Neutrophil (primary cell): ENCODE measurements around the gene FLNC.

Experiments used
- H3K27ac ChIP-seq: fragments of 200-600 bp; sonication (generic); 2 replicates; pipeline ENCODE4 v1.5.1; 2016; ENCODE audit warnings: mild to moderate bottlenecking, moderate library complexity
- H3K27me3 ChIP-seq: fragments of 200-600 bp; sonication (generic); 2 replicates; pipeline ENCODE4 v1.6.0; 2016; ENCODE audit warnings: mild to moderate bottlenecking
- H3K36me3 ChIP-seq: fragments of 200-600 bp; sonication (generic); 2 replicates; pipeline ENCODE4 v1.5.1; 2017
- H3K4me1 ChIP-seq, 2 experiments: fragments of 200-600 bp in 1 of 2; sonication (generic) in 1 of 2; 1 replicate in 1 of 2; 2 replicates in 1 of 2; pipeline versions ENCODE4 v1.5.1 to v1.6.1; 2013 to 2016; ENCODE audit warnings: low read depth in 1 of 2, low read length in 1 of 2, mild to moderate bottlenecking in 1 of 2, moderate library complexity in 1 of 2; ENCODE audit not compliant: control insufficient read depth in 1 of 2, insufficient read depth in 1 of 2
- H3K4me3 ChIP-seq, 2 experiments: fragments of 200-600 bp in 1 of 2; sonication (generic) in 1 of 2; 1 replicate in 1 of 2; 2 replicates in 1 of 2; pipeline ENCODE4 v1.5.1; 2013 to 2016; ENCODE audit warnings: low read depth in 1 of 2, low read length in 1 of 2, mild to moderate bottlenecking in 1 of 2, moderate library complexity in 1 of 2
- H3K9me3 ChIP-seq: fragments of 200-600 bp; sonication (generic); 2 replicates; pipeline ENCODE4 v1.5.1; 2016
- TF ChIP-seq, protein P1 (sequence below): fragments of 200-600 bp; sonication (generic); IDR thresholded peaks from 2 replicates; pipeline ENCODE4 v1.5.1; 2016; ENCODE audit warnings: antibody characterized with exemption

Gene FLNC

DNA sequence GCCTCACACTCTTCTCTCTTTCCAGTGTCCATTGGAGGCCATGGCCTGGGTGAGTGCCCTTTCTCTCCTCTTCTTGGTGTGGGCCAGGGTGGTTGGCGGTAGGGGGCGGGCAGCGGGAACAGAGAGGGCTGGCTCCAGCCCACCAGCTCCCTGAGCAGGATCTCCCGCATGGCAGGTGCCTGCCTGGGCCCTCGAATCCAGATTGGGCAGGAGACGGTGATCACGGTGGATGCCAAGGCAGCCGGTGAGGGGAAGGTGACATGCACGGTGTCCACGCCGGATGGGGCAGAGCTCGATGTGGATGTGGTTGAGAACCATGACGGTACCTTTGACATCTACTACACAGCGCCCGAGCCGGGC is 18.9 kb downstream of the FLNC start:
- H3K4me3 ChIP-seq: no peak overlapping the region
- TF ChIP-seq, protein P1, sequence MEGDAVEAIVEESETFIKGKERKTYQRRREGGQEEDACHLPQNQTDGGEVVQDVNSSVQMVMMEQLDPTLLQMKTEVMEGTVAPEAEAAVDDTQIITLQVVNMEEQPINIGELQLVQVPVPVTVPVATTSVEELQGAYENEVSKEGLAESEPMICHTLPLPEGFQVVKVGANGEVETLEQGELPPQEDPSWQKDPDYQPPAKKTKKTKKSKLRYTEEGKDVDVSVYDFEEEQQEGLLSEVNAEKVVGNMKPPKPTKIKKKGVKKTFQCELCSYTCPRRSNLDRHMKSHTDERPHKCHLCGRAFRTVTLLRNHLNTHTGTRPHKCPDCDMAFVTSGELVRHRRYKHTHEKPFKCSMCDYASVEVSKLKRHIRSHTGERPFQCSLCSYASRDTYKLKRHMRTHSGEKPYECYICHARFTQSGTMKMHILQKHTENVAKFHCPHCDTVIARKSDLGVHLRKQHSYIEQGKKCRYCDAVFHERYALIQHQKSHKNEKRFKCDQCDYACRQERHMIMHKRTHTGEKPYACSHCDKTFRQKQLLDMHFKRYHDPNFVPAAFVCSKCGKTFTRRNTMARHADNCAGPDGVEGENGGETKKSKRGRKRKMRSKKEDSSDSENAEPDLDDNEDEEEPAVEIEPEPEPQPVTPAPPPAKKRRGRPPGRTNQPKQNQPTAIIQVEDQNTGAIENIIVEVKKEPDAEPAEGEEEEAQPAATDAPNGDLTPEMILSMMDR: no peak
- peaks cover 7% of the 10 kb centered on the region for H3K27me3 ChIP-seq
- H3K27ac ChIP-seq: no peak overlapping the region
- no peaks in the 10 kb centered on the region for H3K9me3 ChIP-seq
- H3K4me1 ChIP-seq: no peaks in the 10 kb centered on the region
- no peaks in the 10 kb centered on the region for H3K36me3 ChIP-seq

DNA sequence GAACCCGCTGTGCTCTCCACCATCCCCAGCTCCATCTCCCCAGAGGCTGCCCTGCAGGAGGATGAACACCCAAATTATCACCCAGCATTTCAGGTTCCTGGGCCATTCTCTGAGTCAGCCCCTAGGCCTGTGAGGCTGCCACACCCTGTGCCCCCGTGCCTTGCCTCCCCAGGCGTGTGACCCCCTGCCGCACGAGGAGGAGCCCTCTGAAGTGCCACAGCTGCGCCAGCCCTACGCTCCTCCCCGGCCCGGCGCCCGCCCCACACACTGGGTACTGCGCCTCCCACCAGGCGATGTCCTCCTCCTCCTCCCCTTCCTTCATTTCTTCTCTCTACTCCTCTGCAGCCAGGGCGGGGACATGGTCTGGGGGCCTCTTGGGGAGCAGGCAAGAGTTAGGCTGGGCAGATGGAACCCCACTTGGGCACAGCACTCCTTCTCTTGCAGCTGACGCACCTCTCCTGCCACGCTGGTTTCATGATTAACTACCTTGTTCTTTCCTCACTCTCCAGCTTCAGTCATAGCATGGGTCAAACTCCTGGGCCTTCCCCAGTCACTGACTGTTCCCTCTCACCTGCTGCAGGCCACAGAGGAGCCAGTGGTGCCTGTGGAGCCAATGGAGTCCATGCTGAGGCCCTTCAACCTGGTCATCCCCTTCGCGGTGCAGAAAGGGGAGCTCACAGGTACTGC is 19.7 kb downstream of the FLNC start:
- Histone ChIP-seq H3K27me3 (peaks cover 13% of the 10 kb centered on the region), H3K4me1 (no peaks in the 10 kb centered on the region), H3K4me3 (no peak overlapping the region), H3K36me3 (no peaks in the 10 kb centered on the region), H3K9me3 (no peaks in the 10 kb centered on the region), H3K27ac (no peak overlapping the region)
- TF ChIP-seq, protein P1: no peak

DNA sequence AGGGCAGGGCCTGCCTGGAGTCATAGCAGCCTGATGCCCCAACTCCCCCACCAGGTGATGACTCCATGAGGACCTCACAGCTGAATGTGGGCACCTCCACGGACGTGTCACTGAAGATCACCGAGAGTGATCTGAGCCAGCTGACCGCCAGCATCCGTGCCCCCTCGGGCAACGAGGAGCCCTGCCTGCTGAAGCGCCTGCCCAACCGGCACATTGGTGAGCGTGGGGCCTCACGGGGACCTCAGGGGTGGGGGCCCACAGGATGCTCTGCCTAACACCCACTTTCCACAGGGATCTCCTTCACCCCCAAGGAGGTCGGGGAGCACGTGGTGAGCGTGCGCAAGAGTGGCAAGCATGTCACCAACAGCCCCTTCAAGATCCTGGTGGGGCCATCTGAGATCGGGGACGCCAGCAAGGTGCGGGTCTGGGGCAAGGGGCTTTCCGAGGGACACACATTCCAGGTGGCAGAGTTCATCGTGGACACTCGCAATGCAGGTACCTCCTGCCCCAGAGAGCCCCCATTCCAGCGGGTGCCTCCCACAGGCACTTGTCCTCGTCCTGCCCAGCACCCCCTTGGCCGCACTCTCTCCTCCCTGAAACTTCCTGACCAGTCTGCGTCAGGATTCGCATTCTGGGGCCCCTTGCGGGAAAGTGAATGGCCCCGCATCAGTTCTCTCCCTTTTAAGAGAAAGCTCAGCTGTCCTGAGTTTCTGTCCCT is 22.5 kb downstream of the FLNC start:
- H3K36me3 ChIP-seq: no peaks in the 10 kb centered on the region
- no peak overlapping the region for H3K27ac ChIP-seq
- no peaks in the 10 kb centered on the region for H3K4me1 ChIP-seq
- TF ChIP-seq, protein P1: no peak
- no peak overlapping the region for H3K4me3 ChIP-seq
- H3K9me3 ChIP-seq: no peaks in the 10 kb centered on the region
- peaks cover 19% of the 10 kb centered on the region for H3K27me3 ChIP-seq

DNA sequence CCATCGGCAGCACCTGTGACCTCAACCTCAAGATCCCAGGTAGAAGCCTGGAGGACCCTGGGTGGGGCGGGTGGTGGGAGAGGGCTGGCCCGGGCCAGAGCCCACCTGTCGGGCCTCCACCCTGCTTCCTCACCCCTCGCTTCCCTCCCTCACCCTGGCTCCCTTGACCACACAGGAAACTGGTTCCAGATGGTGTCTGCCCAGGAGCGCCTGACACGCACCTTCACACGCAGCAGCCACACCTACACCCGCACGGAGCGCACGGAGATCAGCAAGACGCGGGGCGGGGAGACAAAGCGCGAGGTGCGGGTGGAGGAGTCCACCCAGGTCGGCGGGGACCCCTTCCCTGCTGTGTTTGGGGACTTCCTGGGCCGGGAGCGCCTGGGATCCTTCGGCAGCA is 23.6 kb downstream of the FLNC start:
- TF ChIP-seq, protein P1: no peak
- no peaks in the 10 kb centered on the region for H3K36me3 ChIP-seq
- no peaks in the 10 kb centered on the region for H3K4me1 ChIP-seq
- H3K4me3 ChIP-seq: no peak overlapping the region
- H3K27me3 ChIP-seq: peaks cover 19% of the 10 kb centered on the region
- H3K27ac ChIP-seq: no peak overlapping the region
- no peaks in the 10 kb centered on the region for H3K9me3 ChIP-seq

DNA sequence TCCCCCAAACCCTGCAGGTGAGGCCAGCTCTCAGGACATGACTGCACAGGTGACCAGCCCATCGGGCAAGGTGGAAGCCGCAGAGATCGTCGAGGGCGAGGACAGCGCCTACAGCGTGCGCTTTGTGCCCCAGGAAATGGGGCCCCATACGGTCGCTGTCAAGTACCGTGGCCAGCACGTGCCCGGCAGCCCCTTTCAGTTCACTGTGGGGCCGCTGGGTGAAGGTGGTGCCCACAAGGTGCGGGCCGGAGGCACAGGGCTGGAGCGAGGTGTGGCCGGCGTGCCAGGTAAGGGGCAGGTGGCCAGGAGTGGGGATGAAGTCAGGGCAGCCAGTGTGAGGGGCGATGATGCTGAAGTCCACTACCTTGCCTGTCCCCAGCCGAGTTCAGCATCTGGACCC is 24.2 kb downstream of the FLNC start:
- Histone ChIP-seq H3K4me1 (no peaks in the 10 kb centered on the region), H3K27me3 (peaks cover 19% of the 10 kb centered on the region), H3K4me3 (no peak overlapping the region), H3K36me3 (no peaks in the 10 kb centered on the region), H3K9me3 (no peaks in the 10 kb centered on the region), H3K27ac (no peak overlapping the region)
- TF ChIP-seq, protein P1: no peak
